SH-SY5Y (cell line): ENCODE data around the gene CDC34.

Experiments
- GATA2 ChIP-seq: IDR thresholded peaks from 2 replicates; pipeline ENCODE4 v1.6.1; 2011; ENCODE audit warnings: mild to moderate bottlenecking, low read depth, low read length
- GATA3 ChIP-seq: IDR thresholded peaks from 2 replicates; pipeline ENCODE4 v1.6.1; 2011; ENCODE audit warnings: low read depth, mild to moderate bottlenecking, low read length, moderate library complexity

The CDC34 gene

GRCh38 chr19:494171-495080, 37.1 kb upstream of the CDC34 start:
- no peak for TF ChIP-seq GATA3
- no peak for TF ChIP-seq GATA2

- TF ChIP-seq GATA2 (no peak), GATA3 (no peak)
These were observed 36.5 kb upstream of the CDC34 start for GRCh38 chr19:495081-495401.

- no peak for TF ChIP-seq GATA2
- TF ChIP-seq GATA3 = no peak
These were observed 36.0 kb upstream of the CDC34 start for GRCh38 chr19:495402-496111.

GRCh38 chr19:496112-496665, 35.4 kb upstream of the CDC34 start, which contains the start of gene MADCAM1:
Gene MADCAM1 (plus strand): TSS chr19:496486. CDS start chr19:496500, 14 bp downstream.
- TF ChIP-seq GATA3 (no peak), GATA2 (no peak)

- no peak for TF ChIP-seq GATA3
- TF ChIP-seq GATA2 = no peak
These were observed 34.6 kb upstream of the CDC34 start for GRCh38 chr19:496986-497385.

GRCh38 chr19:497491-497868, 34.1 kb upstream of the CDC34 start:
- no peak for TF ChIP-seq GATA2
- TF ChIP-seq GATA3 = no peak

- no peak for TF ChIP-seq GATA2
- TF ChIP-seq GATA3 = no peak
These were observed 33.6 kb upstream of the CDC34 start for GRCh38 chr19:497869-498510.

GRCh38 chr19:498511-498891, 33.1 kb upstream of the CDC34 start:
- TF ChIP-seq GATA3 (no peak), GATA2 (no peak)

- TF ChIP-seq GATA2 = no peak
- no peak for TF ChIP-seq GATA3
These were observed 32.5 kb upstream of the CDC34 start for GRCh38 chr19:498977-499623.

- no peak for TF ChIP-seq GATA3
- no peak for TF ChIP-seq GATA2
These were observed 29.9 kb upstream of the CDC34 start for GRCh38 chr19:501646-502045.

- TF ChIP-seq GATA3 (no peak), GATA2 (no peak)
These were observed 26.9 kb upstream of the CDC34 start for GRCh38 chr19:504616-505015.

- TF ChIP-seq GATA2 = no peak
These were observed 24.9 kb upstream of the CDC34 start for GRCh38 chr19:506404-507285.
